GM12874 (cell line): ENCODE results near the gene IER3IP1.

ENCODE experiments used
- CTCF ChIP-seq: IDR thresholded peaks from 2 replicates; pipeline ENCODE4 v1.5.1; 2011; ENCODE audit warnings: low read depth, mild to moderate bottlenecking, control low read depth, low read length, moderate library complexity; ENCODE audit not compliant: insufficient read depth

Gene IER3IP1

GRCh38 chr18:47172476-47172875 is 3.7 kb downstream of the IER3IP1 start:
- no peak for TF ChIP-seq CTCF

DNA sequence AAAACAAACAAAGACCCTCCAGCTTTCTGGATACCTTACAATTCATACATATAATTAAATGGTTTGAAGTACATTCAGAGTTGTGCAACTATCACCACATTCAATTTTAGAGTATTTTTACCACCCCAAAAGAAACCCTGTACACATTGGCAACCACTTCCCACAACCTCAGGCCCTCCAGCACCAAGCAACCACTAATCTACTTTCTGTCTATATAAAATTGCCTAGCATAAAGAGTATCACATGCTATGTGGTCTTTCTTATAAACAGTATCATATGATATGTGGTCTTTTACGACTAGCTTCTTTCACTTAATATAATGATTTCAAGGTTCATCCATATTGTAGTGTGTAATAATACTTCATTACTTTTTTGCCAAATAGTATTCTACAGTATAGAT is 7.3 kb downstream of the IER3IP1 start:
- TF ChIP-seq CTCF: no peak

- TF ChIP-seq CTCF: no peak
Observed at GRCh38 chr18:47168509-47168908, 7.7 kb downstream of the IER3IP1 start.

- TF ChIP-seq CTCF: no peak
Observed at GRCh38 chr18:47166294-47166693, 9.9 kb downstream of the IER3IP1 start.

- no peak for TF ChIP-seq CTCF
Observed at GRCh38 chr18:47163241-47163640, 12.9 kb downstream of the IER3IP1 start.

GRCh38 chr18:47160256-47160655 is 15.9 kb downstream of the IER3IP1 start:
- TF ChIP-seq CTCF: no peak

GRCh38 chr18:47151439-47151838 is 24.7 kb downstream of the IER3IP1 start:
- TF ChIP-seq CTCF: no peak
